Neural progenitor cell (in vitro differentiated cells): Measurements from ENCODE around the gene HDAC8.

Source experiments
- CTCF ChIP-seq: fragments of 200-600 bp; sonication (generic); IDR thresholded peaks from 2 replicates; pipeline ENCODE4 v1.5.1; 2017; ENCODE audit warnings: antibody characterized with exemption, mild to moderate bottlenecking
- EZH2 ChIP-seq: fragments of 200-600 bp; sonication (generic); IDR thresholded peaks from 2 replicates; pipeline ENCODE4 v1.6.1; 2017; ENCODE audit warnings: antibody characterized with exemption, mild to moderate bottlenecking, moderate library complexity

- TF ChIP-seq CTCF (no peak), EZH2 (no peak)
These were observed 256.1 kb downstream of the HDAC8 start for GRCh38 chrX:72316408-72317110.
